Bronchial epithelial cell (primary cell): ENCODE results near the gene CLN5. TPM values are rescaled to one million over a fixed set of nuclear protein-coding genes. Genes with fewer than 3 reads are reported as not detected.

ENCODE experiments used
- DNase-seq: peaks from one replicate; pipeline ENCODE4 v3.0.0-alpha.2; 2010; ENCODE audit warnings: low read depth
- FAIRE-seq: peaks from 2 replicates; lab custom pipeline; 2011; peaks lifted over from hg19 to GRCh38; lab: Jason Lieb, UNC
- H3K27me3 ChIP-seq: 2 replicates; pipeline ENCODE4 v1.5.1; 2011; ENCODE audit warnings: low read length; ENCODE audit not compliant: control insufficient read depth, insufficient read depth
- H3K36me3 ChIP-seq: 2 replicates; pipeline ENCODE4 v1.5.1; 2011; ENCODE audit warnings: low read length; ENCODE audit not compliant: control insufficient read depth, insufficient read depth
- H3K4me3 ChIP-seq: 2 replicates; pipeline ENCODE4 v1.5.1; 2011; ENCODE audit warnings: mild to moderate bottlenecking, low read depth, low read length, control low read depth
- total RNA-seq: library from RNA; depleted of rRNA; stranded (reverse); fragments of >200 nt; gene quantifications from 2 replicates; pipeline ENCODE4 v1.2.1, GENCODE V29; 2014
- TF ChIP-seq, protein P1 (sequence below): IDR thresholded peaks from 2 replicates; pipeline ENCODE4 v1.5.1; 2011; ENCODE audit warnings: mild to moderate bottlenecking, moderate library complexity, low read length, control low read depth, inconsistent platforms; ENCODE audit not compliant: insufficient read depth, severe bottlenecking

Gene CLN5
- total RNA-seq, 1 donor from 2014 or later = 21.1 TPM

GRCh38 chr13:76993021-76993420, 1.1 kb downstream of the CLN5 start:
- Histone ChIP-seq H3K36me3 (no peaks in the 10 kb centered on the region), H3K4me3 (peak overlapping the region; percentile 92), H3K27me3 (no peaks in the 10 kb centered on the region)
- FAIRE-seq (no peak), DNase-seq (peak; percentile 65)
- TF ChIP-seq, protein P1, sequence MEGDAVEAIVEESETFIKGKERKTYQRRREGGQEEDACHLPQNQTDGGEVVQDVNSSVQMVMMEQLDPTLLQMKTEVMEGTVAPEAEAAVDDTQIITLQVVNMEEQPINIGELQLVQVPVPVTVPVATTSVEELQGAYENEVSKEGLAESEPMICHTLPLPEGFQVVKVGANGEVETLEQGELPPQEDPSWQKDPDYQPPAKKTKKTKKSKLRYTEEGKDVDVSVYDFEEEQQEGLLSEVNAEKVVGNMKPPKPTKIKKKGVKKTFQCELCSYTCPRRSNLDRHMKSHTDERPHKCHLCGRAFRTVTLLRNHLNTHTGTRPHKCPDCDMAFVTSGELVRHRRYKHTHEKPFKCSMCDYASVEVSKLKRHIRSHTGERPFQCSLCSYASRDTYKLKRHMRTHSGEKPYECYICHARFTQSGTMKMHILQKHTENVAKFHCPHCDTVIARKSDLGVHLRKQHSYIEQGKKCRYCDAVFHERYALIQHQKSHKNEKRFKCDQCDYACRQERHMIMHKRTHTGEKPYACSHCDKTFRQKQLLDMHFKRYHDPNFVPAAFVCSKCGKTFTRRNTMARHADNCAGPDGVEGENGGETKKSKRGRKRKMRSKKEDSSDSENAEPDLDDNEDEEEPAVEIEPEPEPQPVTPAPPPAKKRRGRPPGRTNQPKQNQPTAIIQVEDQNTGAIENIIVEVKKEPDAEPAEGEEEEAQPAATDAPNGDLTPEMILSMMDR = no peak

GRCh38 chr13:76993473-76993872, 1.6 kb downstream of the CLN5 start:
- TF ChIP-seq, protein P1 = no peak
- DNase-seq (no peak), FAIRE-seq (no peak)
- Histone ChIP-seq H3K36me3 (peaks cover under 1% of the 10 kb centered on the region), H3K27me3 (no peaks in the 10 kb centered on the region), H3K4me3 (no peak overlapping the region)

DNA sequence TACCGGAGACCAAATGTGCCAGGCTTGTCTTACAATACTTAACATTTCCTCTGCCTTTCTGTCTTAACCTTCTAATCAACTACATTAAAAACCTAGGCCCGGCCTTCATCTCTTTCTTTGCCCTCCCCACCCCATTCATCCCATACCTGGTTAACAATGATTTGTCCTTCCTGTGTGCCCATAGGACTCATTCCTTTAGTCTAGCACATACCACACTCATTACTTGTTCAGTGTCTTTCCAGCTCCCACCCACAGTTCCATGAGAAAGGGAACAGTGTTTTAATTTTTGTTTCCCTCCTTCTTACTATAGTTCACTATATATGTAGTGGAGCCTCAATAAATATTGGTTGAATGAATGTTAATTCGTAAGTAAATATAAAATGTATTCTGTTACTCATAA, 2.4 kb downstream of the CLN5 start:
- TF ChIP-seq, protein P1 = no peak
- peaks cover 2% of the 10 kb centered on the region for H3K36me3 ChIP-seq
- H3K27me3 ChIP-seq = no peaks in the 10 kb centered on the region
- DNase-seq (peak; percentile 52), FAIRE-seq (no peak)
- no peak overlapping the region for H3K4me3 ChIP-seq

GRCh38 chr13:77000475-77000874, 8.6 kb downstream of the CLN5 start:
- no peak for FAIRE-seq
- TF ChIP-seq, protein P1 = no peak
- no peak for DNase-seq
- Histone ChIP-seq H3K4me3 (no peak overlapping the region), H3K36me3 (peaks cover 2% of the 10 kb centered on the region), H3K27me3 (no peaks in the 10 kb centered on the region)

DNA sequence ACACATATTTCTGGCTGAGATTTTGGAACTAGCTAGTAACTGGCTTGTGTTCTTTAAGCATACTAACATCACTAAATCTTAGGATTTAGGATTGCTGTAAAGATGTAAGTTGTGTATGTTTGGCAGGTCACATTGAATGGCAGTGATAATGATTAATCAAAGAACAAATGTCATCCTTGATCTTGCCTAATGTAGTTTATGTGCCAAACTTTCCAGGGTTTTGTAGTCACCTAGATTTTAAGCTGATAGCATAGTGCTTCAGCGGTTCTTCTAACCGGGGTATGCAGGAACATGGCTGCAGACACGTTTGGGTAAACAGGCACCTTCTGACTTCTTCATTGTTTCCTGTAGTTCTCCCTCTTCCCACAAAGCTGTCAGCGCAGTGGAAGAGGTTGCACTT, 9.7 kb downstream of the CLN5 start:
- H3K36me3 ChIP-seq = peaks cover 2% of the 10 kb centered on the region
- TF ChIP-seq, protein P1 = no peak
- H3K27me3 ChIP-seq = no peaks in the 10 kb centered on the region
- H3K4me3 ChIP-seq = no peak overlapping the region
- no peak for DNase-seq
- no peak for FAIRE-seq

- FAIRE-seq = no peak
- no peak for DNase-seq
- TF ChIP-seq, protein P1 = no peak
- H3K4me3 ChIP-seq = no peak overlapping the region
- H3K27me3 ChIP-seq = no peaks in the 10 kb centered on the region
- peaks cover 2% of the 10 kb centered on the region for H3K36me3 ChIP-seq
Measured at GRCh38 chr13:77001963-77002587, 10.2 kb downstream of the CLN5 start.
